ENCODE measurements around the gene HSBP1L1.
A peak's percentile ranks its signal among the peaks of the same experiment; 100 is the strongest.
"Not testable (repeated sequence)": the region's sequence is repeated elsewhere in the genome, so short reads cannot be mapped to it uniquely, and the experiment has no call there.

HSBP1L1 gene

DNA sequence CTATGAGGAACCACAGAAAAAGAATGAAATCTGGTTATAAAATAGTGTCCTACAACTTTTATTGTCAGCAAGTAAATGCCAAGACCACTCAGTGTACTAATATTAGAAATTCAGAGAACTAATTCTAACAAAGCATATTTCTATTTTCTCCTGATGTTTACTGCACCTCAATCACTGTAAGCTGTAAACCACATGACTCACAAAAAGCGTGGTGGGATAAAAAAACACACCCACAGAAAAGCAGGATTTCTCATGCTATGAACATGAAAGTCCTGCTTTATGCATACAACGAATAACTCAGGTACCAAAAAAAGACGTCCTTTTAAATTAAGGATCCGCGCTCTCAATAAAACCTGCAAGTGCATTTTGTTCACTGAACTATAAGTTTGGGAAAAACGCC lies 23.1 kb downstream of the HSBP1L1 start:
- peak; percentile 19 for DNase-seq (ENCODE audit: low spot score)

DNA sequence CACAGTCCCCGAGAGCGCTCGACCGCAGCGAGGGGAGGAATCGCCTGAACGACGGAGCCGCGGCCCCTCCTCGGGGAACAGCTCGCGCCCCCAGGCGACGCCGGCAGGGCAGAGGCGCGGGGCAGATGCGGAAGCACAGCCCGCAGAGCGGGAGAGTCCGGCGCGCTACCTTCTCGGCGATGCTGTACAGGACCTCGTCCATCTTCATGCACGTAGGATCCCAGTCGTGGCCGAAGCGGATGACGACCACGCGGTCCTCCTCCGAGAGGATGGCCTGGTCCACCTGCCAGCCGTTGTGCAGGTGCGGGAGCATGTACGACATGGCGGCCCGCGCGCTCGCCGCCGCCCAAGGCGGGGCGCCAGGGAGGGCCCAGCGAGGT lies 23.6 kb downstream of the HSBP1L1 start:
- DNase-seq (ENCODE audit: low spot score): peak; percentile 42

DNA sequence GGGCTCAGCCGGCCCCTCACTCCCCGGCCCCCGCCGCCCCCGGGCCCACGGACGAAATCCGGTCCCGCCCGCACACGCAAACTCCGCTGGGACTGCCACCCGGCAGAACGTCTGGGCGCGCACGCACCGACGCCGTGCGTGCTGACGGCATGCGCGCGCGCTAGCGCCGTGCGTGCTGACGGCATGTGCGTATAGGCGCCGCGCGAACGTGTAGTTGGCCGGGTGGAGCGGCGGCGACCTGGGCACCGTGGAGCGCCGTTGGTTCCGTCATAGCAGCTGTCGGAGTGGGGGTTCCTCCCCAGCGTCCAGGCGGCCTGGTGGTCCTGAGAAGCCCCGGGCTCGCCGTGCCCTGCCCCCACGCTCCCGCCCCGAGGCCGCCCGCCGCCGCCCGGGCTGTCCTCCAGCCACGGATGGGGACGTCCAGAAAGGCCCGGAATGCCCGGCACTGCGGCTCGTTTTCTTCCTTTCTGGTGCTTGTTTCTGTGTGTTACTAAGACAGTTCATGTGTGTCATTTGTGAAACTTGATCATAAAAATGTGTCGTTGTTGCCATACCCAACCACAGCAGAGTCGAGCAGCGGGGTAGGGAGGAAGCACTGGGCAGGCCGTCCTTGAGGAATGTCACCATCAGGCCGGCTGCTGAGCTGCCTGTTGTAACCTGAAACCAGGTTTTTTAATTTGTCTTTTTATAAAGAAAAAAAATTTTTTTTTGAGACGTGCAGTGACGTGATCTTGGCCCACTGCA lies 24.2 kb downstream of the HSBP1L1 start, which contains the start of gene TXNL4A:
Gene TXNL4A (minus strand): TSS at position 113 of the 744 bp plus-strand sequence. CDS start 171 bp downstream, outside the sequence.
- DNase-seq (ENCODE audit: low spot score): peak; percentile 80

DNA sequence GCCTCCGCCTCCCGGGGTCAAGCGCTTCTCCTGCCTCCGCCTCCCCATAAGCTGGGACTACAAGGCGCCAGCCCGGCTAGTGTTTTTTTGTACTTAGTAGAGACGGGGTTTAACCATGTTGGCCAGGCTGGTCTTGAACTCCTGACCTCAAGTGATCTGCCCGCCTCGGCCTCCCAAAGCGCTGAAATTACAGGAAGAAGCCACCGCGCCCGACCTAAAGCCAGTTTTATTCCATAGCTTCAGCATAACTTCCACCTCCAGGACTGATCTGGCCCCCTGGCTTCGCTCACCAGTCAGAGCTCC lies 24.7 kb downstream of the HSBP1L1 start:
- DNase-seq (ENCODE audit: low spot score): no peak

DNA sequence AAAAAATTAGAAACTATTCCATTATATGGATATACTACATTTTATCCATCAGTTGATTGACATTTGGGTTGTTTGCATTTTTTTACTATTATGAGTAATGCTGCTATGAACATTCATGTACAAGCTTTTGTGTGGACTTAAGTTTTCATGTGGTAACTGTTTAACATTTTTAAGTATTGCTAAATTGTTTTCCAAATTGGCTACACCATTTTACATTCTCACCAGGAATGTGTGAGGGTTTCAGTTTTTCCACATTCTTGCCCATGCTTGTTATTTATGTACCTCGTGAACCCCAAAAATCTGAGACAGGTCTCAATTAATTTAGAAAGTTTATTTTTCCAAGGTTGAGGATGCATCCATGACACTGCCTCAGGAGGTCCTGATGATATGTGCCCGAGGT lies 27.1 kb downstream of the HSBP1L1 start:
- no peak for DNase-seq (ENCODE audit: low spot score)

DNA sequence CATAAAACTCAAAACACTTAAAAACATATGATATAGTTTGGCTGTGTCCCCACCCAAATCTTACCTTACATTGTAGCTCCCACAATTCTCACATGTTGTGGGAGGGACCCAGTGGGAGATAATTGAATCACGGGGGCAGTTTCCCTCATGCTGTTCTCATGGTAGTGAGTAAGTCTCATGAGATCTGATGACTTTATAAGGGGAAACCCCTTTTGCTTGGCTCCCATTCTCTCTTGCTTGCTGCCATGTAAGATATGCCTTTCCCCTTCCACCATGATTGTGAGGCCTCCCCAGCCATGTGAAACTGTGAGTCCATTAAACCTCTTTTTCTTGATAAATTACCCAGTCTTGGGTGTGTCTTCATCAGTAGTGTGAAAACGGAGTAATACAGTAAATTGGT lies 35.3 kb downstream of the HSBP1L1 start:
- not testable (repeated sequence) for DNase-seq (ENCODE audit: low spot score)

DNA sequence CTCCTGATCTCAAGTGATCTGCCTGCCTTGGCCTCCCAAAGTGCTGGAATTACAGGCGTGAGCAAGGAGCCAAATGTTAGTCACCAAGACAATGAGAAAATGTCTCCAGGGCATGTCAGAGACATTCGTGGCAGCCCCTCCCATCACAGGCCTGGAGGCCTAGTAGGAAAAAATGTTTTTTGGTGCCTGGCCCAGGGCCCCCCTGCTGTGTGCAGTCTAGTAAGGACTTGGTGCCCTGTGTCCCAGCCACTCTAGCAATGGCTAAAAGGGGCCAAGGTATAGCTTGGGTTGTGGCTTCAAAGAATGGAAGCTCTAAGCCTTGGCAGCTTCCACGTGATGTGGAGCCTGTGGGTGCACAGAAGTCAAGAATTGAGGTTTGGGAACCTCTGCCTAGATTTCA lies 36.4 kb downstream of the HSBP1L1 start:
- DNase-seq (ENCODE audit: low spot score): no peak

DNA sequence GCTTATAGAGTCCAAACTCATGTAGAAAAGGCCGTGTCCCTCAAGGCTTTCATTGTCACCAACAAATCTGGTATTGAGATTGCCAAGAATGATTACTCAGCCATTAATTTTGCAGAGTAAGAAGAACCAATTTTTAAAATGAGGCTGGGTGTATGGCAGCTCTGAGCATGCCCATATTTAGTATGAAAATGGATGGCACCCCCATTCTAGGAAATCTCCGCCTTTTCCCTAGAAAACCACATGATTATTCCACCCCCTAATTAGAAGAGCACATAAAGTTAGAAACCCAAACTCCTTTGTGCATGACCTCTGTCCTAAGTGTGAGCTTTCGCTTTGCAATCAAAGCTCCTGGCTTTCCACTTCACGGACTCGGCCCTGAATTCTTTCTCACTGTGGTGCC lies 38.0 kb downstream of the HSBP1L1 start:
- no peak for DNase-seq (ENCODE audit: low spot score)

DNA sequence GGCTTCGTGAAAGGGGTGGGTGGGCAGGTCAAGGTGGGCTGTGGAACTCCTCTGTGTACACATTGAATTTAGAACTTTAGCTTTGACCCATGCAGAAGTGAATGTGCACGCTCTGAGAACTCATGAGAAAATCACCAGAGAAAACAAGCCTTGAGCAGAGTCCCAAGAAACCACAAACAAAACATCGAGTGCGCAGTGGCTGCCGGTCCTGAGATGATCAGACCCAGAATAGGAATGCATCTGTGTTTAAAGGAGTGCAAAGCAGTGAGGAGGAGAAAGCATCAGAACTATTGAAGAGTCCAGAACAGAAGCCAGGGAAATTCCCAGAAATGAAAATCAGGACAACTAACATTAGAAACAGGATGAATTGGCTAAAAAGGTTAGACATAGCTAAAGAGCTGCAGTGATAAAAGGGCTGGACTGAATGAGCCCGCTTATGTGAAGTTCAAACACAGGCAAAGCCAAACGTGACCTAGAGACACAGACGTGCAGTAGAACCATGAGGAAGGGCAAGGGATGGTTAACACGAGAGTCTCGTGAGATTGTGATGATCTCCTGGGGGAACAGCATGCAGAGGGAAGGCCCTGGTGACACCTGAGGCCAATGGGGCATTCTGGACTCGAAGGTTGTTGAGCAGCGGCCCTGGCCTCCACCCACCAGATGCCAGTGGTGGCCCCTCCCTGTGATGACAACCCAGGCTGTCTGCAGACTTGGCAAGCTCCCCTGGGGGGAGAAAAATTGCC lies 40.3 kb downstream of the HSBP1L1 start:
- no peak for DNase-seq (ENCODE audit: low spot score)

DNA sequence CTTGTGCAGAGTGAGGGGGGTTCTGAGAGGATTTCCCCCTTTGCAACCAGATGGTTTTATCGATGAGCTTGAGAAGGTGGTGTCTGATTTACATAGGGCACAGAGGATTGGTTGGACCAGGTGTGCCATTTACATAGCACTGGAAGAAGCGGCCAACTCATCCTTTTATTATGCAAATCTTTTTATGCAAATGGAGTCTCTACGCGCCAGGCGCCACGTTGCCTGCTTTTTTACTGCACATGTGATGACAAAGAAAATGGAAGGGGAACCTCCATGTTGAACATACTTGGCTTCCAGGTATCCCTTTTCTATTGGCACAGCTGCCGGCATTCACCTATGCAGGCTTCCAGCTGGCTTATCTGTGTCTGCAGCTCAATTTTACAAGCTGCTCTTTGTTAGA lies 42.3 kb downstream of the HSBP1L1 start:
- no peak for DNase-seq (ENCODE audit: low spot score)

DNA sequence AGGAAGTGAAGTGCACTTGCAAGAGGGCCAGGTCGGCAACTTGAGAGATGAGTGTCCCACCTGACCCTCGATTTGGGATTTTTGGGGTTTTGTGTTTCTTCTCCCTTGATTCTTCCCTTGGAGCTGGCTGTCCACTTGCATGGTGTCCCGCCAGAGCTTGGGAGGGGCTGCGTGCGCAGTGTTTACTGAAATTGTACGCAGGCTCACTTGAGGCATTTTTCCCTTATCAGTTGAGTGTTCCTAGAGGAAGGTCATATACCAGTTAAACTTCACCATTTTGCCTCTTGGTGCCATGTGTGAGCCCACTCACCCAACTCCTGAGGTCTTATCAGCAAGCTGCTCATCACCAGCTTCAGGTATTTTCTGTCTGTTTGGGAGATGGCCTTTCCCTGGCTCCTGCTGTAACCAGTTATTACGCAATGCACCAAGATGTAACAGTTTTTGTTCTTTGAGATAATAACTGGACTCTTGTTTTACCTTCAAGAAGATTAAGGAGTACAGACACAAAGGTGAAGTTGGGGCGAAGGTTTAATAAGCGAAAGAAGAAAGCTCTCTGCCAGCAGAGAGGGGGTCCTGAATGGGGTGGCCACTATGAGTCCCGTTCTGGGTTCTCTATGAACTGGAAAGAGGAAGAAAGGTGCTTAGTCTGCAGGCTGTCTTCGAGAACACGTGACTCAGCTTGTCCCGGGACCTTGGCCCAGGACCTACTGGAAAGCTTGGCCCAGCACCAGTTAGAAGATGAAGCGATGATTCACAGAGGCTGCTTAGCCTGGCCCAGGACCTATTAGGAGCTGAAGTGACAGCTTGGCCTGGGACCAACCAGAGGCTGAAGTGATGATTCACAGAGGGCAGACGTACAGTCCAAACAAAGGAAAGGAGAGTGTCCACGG lies 45.5 kb downstream of the HSBP1L1 start:
- peak; percentile 23 for DNase-seq (ENCODE audit: low spot score)

DNA sequence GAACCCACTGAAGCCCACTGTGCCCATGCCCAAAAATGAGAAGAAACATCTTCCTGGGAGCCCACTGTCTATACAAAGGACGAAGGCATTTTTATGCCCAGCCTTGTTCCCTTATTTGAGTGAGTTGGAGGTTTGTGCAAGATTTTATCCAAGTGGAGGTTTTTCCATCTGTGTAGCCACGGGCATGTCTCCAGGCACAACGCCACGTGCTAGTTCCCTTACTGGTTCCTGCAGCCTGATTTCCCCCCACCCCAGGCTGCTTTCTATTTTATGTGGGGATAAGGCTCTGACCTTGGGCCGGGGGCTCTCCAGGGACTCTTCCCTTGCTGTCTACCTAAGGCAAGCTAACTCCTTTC lies 46.1 kb downstream of the HSBP1L1 start:
- DNase-seq (ENCODE audit: low spot score): no peak

DNA sequence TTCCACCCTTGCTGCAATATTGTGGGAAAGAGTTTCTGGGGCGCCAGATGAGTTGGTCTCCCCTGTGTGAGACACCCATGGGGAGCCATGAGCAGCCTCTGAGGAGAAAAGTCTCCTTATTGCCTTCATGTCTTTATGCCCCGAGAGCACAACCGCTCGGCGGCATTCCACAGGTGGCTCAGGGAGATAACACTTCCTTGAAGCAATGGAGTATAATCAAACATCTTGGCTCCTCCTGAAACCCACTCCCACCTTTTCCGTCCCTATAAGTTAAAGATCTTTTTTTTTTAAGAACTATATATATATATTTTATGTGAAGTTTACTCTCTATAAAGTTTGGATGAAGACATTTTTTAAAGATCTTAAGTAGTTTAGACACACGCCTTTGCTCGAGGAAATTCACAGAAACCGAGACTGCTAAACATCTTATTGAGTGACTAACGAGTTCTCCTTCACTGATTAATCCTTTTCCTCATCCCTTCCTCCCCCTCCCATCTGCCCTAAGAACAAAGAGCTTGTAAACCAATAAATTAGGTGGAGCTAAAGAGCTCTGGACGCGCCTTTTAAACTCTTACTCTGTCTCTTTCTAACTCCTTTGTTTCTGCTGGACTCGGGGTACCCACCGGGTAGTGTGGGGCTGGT lies 47.2 kb downstream of the HSBP1L1 start:
- not testable (repeated sequence) for DNase-seq (ENCODE audit: low spot score)

DNA sequence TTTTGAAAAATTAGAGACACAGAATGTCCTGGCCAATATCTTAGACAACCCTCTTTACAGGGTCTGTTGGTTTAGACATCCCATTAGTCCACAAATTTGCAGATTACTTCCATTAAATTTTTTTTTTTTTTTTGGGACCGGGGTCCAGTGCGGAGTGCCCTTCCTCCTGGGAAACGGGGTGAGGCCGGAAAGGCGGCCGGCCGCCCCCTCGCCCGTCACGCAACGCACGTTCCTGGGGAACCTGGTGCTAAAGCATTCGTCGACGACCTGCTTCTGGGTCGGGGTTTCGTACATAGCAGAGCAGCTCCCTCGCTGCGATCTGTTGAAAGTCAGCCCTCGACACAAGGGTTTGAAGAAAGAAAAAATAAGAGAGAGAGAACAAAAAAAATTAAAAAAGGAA lies 48.3 kb downstream of the HSBP1L1 start:
- DNase-seq (ENCODE audit: low spot score): no peak

Data from pons (tissue), 1 donor.